GM18519 (cell line): ENCODE measurements around the gene BBOX1.
"Not testable (repeated sequence)": the region's sequence is repeated elsewhere in the genome, so short reads cannot be mapped to it uniquely, and the experiment has no call there.

Source experiments
- ATAC-seq: cut with Tn5 transposase; IDR thresholded peaks from one replicate; pipeline ENCODE4 v1.9.1; 2021; ENCODE audit warnings: mild to moderate bottlenecking, moderate library complexity; ENCODE audit not compliant: unreplicated experiment, low FRiP score

Gene BBOX1, protein sequence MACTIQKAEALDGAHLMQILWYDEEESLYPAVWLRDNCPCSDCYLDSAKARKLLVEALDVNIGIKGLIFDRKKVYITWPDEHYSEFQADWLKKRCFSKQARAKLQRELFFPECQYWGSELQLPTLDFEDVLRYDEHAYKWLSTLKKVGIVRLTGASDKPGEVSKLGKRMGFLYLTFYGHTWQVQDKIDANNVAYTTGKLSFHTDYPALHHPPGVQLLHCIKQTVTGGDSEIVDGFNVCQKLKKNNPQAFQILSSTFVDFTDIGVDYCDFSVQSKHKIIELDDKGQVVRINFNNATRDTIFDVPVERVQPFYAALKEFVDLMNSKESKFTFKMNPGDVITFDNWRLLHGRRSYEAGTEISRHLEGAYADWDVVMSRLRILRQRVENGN

DNA sequence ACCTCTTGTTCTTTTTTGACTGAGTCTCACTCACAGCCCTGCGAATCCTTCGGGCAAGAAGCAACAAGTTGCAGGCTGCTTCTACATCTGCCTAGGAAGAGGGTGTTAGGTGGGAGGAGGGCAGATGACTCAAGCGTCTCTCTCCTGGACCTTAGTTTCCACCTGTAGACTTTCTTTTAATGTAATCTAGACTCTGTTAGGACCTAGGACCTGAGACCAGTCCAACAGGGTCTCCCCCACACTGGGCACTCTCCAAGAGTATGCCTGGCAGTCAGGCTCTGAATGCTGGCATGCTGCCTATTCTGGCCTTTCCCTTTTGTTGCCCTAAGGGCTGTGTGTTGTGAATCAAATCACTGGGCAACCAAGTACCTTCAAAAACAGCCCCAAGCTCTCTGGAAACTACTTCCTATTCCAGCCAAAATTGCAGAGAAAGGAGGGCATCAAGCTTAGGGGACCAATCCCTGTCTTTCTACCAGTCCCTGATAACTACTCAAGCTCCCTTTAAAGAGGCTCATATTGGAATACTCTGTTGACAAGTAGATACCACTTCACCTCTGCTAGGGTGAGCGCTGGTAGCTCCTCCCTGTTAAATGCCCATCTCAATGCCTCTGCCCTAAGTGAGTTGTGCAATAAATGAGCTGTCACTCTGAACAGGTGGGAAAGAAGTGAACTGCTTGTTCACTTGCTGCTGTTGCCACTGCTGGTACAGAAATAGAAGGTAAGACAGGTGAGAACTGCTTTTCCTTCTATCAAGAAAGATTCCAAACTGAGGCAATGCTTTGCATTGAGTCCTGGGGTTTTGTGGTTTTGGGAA is at the start of gene BBOX1:
BBOX1 (plus strand) TSS at position 514 of the 814 bp plus-strand sequence. CDS start 14,616 bp downstream, outside the sequence.
- no peak for ATAC-seq

DNA sequence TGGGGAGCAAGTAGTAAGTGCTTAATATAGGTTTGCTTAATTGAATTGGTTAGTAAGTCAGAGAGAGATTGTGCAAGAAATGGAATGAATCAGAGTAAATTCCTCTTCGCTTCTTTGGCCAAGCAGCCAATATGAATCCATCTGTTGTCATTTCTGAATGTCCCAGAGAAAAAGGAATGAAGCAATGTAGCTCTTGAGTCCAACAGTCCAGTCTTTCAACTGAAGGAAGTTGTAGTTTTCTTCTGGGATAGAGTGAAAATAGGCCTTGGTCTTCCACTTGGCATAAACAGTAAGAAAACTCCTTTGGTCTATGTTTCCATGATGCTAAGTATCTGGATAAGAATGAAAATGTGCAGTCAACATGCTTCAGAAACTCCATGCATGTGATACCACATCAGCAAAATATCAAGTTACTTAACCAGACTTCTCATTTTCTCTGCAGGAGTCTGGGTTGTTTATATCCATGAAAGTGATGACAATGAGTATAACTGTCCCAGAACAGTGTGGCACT is 48.5 kb upstream of the BBOX1 start:
- ATAC-seq = no peak

DNA sequence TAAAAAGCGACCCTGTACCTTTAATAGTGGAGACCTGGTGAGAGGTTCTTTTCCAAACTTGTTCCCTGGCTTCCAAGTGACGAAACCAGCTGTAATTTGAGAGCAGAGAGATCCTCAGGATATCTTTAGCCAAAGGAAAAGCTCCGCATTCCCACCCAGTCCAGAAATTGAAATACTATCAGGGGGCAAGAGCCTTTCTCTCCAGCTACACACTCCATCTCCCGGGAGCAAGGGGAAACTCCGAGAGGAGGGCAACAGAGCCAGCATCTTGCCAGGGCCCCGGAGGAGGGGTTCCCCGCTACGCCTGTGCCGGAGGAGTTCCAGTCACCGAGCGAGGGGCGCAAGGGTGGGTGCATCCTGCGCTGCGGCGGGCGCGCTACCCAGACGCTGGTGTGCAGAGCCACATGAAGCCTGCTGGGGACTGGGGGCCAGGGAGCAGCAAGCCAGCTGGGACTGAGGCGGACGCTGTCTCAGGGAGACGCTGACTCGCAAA is 46.6 kb upstream of the BBOX1 start, which contains the start of gene FIBIN:
FIBIN (plus strand) TSS at position 148 of the 493 bp plus-strand sequence. CDS start 415 bp downstream, outside the sequence.
- no peak for ATAC-seq

DNA sequence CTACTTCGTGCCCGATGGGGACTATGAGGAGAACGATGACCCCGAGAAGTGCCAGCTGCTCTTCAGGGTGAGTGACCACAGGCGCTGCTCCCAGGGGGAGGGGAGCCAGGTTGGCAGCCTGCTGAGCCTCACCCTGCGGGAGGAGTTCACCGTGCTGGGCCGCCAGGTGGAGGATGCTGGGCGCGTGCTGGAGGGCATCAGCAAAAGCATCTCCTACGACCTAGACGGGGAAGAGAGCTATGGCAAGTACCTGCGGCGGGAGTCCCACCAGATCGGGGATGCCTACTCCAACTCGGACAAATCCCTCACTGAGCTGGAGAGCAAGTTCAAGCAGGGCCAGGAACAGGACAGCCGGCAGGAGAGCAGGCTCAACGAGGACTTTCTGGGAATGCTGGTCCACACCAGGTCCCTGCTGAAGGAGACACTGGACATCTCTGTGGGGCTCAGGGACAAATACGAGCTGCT is 46.0 kb upstream of the BBOX1 start:
- ATAC-seq = no peak

DNA sequence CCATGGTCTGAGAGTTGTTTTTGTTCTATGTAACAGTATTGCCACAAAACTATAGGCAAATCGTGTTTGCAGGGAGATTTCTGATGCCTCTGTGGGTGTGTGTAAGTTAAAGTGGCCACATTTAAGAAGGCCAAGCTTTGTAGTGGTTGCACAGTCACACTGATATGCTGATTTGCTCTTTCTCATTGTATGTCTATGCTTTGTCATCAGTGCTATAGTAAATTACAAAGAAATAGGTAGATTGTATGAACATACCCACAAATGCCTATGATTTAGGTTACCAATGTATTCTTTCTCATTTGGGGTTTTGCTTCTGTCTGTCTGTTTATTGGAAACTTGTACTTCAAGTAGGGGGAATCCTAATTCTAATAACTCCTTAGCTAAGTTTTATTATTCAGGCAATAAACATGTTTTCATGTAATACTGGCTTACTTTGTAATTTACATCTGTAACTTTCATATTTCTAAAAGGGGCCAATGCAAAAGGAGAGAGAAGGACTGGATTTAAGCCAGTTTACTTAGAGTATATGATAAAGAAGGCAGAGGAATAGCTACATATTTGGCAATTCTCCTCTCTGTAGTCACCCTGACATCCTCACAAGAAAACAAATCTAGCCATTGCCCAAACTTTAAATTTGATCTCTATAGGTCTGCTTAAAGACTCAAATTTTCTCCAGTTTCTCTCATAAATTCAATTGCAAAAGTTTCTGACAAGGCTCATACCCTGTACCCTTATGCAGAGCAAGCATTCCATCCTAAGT is 44.7 kb upstream of the BBOX1 start:
- ATAC-seq = no peak

DNA sequence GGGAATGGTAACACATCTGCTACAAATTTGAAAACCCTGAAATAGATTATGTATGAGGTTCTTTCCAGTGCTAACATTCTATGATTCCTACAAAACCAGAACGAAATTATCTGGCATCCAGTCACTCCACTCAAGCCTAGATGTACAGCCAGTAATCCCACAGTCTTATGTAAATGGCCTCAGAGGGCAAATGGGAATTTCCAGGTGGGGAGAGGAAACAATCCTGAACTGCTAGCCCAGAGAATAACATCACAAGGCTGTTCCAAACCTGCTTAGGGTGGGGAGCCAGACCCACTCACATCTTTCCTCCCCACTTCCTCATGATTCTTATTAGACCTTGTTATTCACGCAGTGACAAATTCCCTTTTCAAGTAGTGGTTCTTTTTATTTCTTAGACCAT is 43.2 kb upstream of the BBOX1 start:
- ATAC-seq = no peak

DNA sequence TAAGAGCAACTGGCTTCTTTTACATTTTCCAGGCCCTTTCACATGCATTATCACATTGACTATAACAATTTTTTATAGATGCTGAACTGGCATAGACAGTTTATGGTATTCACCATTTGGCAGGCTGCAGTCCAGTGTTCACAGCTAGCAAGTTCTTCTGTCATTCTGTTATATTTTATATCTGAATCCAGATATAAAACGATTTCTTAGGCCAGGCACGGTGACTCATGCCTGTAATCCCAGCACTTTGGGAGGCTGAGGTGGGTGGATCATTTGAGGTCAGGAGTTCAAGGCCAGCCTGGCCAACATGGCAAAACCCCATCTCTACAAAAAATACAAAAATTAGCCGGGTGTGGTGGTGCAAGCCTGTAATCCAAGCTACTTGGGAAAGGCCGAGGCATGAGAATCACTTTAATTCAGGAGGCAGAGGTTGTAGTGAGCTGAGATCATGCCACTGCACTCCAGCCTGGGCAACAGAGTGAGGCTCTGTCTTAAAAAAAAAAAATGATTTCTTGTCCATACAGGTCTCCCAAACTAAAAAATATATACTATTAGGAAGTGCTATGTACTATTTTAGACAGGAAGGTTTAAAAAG is 39.4 kb upstream of the BBOX1 start:
- not testable (repeated sequence) for ATAC-seq

DNA sequence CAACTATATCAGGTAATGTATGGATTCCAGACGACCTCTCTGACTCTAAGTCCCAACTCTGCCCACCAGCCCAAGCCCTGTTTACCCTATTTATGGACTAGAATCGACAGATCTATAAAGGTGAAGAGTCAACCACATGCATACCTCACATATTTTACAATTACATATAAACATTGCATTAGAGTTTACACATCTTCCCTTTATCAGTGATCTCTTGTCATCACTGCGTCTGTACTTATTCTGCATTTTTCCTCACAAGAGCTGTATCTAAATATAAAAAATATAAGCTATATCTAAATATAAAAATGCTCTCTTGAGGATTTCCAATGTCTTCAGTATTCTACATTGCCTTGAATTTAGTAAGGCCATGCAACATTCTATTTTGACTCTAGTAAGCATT is 38.2 kb upstream of the BBOX1 start:
- no peak for ATAC-seq

DNA sequence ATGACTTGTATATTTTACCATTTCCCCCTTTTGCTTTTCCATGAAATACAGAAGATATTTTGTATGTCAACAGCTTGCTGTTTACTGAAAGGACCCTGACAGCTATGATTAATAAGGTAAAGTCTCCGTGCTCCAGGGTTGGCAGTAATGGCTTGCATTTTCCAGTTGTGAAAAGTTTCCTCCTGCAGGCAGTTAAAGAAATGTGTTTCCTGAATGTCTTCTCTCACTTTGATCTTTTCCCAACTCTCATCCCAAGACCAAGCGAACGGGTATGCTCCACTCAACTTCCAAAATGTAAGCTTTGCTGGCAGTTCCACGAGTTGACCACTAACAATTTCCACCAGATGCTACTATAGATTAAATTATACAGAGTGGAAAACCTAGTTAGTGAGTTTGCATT is 37.8 kb upstream of the BBOX1 start:
- ATAC-seq = no peak

DNA sequence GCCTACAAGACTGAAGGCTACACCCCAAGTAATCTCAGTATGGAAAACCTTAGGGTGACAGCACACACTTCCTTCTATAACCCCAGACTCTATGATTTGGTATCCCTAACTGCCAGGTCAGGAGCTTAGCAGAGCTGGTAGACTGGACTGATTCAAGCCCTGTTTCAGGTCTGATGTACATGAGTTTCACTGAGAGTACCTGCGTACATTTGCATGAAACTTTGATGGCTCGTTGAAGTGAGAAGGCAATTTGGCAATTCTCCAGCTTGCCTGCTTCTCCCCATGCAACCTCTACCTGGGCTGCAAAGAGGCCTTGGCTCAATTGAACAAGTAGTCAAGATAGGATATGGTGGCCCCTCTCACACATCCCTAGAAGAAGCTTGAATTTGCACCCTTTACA is 36.5 kb upstream of the BBOX1 start:
- ATAC-seq = no peak

DNA sequence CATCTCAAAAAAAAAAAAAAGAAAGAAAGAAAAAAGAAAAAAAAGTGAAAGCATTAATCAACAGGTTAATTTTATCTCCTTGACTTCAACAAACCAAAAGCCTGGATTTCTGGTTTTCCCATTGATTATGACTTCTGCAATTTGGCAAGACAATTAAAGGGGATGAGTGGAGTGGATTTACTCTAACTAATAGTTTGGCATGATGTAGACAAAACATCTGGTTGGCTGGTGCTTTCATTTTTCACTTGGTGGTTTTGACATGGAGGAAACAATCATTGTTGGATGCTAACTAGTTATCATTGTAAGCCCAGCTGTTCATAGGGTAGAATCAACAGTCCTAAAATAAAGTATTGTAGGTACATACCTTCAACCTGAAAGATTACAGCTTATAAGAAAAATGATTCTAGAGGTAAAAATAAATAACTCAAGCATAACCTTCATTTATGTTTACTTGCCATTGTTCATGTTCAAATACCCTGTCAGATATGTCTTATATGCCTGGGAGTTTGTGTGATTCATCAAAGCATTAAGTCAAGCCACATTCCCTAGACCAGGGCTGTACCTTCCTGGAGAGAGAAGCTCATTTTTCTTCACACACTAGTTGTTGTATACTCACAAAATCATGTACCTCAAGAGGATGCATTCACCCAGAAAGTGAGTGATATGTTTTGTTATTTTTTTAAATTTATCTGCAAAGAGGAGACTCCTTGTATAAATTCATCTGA is 31.6 kb upstream of the BBOX1 start:
- no peak for ATAC-seq

DNA sequence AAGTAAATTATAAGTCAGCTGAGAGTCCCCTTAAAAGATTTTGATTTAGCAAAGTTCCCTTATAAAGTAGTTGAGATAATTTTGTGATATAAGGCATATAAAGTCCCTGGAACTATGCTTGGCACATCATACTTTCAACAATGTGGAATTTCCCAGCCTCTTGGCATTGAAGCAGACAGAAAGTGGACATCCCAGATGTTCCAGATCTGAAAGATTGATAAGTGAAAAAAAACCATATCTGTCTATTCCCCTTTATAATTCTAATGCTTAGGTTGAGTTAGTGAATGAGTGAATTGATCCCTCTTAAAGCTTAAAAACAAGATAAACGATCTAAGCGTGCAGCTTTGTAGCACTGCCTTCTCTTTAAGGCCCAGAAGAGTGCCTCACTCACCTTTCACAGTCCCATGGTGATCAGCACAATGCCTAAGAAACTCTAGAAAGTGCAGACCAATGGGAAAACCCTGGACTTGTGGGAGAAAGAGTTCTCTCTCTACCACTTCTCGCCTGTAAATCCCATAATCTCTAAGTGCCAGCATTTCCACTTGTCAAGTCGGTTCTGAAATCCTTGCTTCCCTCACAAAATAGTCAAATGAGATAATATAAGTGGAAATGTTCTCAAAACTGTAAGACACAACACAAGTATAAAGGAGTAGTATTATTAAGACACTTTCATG is 28.9 kb upstream of the BBOX1 start:
- no peak for ATAC-seq

DNA sequence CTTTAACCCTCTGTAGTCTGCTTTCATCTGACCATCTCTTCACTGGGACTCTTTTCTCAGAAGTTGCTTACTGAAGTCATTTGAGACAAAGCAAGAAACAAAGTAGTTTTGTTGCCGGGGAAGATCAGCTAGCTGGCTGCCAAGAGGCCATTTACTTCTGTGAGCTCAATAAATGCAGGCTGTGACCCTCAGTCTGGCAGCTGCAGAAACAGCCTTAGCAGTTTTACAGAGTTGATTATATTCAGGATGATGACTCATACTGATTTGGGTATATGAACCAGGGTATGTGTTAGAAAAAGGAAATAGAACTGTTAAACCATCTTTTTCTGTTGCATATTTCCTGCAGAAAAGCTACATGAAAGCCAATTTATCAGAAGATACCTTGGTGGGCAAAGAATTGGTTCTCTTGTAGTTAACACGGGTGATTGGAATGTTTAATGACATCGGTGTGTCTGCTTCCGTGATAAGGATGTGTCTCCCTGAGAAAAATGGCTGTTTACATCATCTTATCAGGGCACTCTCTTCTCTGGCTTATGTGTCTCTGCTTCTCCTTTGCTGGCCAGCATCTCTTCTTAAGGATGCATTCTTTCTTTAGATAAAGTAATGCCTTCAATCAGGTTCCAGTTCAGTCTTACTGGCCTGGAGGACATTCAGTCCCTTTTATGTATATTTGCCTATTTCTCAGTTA is 28.2 kb upstream of the BBOX1 start:
- no peak for ATAC-seq

DNA sequence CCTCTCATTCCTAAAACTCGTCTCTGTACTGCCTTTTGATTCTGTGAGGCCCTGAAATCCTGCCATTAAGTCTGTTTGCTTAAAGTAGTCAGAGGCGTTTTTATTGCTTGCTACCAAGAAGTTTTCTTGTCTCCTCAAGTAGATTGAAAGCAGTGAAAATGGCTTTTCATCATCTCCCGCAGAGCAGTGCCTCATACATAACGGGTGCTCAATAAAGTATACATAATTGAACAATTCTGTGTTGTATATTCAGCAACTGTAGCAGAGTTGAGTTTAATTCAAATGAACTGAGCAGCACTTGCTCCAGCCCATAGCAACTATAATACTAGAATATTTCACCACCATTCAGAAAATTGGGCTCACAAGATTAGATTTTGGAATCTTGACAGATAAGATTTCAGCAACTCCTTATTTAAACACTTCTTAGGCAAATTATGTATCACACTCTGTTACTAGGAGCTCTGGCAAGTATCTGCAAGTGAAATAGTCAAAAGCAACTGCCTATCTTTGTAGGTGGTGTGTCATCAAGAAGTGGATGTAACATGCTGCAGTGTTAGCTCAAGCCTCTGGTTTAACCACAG is 26.7 kb upstream of the BBOX1 start:
- no peak for ATAC-seq

DNA sequence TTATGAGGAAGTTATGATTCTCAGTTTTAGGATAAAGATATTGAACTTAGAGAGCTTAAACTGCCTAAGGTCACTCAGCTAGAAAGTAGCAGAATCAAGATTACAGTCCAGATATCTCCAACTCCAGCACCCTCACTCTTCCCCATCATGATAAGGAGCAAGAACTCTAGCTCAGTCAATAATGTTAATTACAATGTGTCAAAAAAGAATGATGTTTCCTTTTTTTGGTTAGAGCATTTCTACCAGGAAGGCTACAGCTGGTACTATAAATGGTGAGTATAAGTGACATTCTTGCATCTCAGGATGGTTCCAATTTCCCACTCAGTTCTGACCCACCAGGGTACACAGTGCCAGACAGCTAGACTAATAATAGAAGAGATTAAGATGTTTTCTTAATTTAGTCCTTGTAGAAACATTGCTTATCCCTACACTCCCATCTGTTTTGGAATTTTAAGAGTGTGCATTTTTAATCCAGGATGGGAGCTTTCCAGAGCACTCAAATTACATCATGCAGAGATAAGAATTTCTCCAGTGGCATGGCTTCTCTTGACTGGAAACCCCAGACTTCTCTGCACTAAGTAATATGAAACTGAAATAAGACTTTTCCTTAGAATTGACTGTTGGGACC is 21.6 kb upstream of the BBOX1 start:
- ATAC-seq = no peak

DNA sequence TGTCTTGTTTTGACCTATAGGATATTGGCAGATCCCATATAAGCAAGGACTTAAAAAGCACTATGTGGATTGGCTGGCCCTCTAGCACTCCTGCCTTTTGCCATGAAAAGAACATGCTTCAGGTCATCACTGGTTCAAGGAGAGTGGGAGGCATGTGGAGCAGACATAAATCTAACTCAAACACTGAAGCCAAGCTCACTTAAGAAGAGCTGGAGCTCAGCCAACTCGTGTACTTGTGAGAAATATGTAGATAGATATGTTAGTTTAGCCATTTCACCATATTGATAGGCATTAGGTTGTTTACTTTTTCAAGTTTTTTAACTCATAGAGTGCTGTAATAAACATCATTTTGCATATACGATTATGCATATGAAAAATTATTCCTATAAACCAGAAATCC is 19.9 kb upstream of the BBOX1 start:
- ATAC-seq = no peak

DNA sequence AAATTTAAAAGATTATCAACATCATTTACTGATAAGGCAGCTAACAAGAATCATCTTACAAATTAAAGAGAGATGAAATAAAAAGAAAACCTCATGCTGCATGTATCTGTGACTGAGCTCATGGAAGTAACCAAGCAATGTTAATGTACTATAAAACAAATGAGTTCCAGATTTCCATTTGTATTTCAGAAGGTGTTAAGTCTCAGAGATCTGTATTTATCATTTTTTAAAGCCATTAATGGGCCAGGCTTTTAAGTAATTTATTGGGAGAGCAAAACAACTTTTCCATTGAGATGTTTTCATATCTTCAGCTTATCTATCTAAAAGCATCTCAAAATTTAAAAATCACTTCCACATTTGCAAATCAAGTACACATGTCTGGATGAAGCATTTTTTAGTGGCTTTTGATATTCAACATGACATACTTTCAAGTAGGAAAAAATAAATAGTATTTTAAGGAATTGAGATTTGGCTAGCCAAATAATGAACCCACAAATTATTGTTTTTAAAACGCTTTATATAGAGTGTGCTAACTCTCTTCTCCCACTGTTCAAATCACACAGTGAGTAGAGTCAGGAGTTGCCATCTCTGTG is 17.9 kb upstream of the BBOX1 start:
- no peak for ATAC-seq
